Vagina (tissue), 2 donors: ENCODE data around the gene MRPS18C. TPM values are rescaled to one million over a fixed set of nuclear protein-coding genes. Genes with fewer than 3 reads are reported as not detected.

ENCODE experiments used
- DNase-seq, 2 donors: peaks; one replicate each; pipeline ENCODE4 v3.0.0-alpha.2; 2017; ENCODE audit errors: extremely low spot score in 2 of 2
- H3K27ac ChIP-seq: fragments of 200-600 bp; sonication (generic); one replicate; pipeline ENCODE4 v1.5.1; 2019
- H3K27me3 ChIP-seq: fragments of 200-600 bp; sonication (generic); one replicate; pipeline ENCODE4 v1.5.1; 2019
- H3K36me3 ChIP-seq, 2 donors: fragments of 200-600 bp; sonication (generic); one replicate each; pipeline ENCODE4 v1.5.1; 2017 to 2019
- H3K4me1 ChIP-seq: fragments of 200-600 bp; sonication (generic); one replicate; pipeline ENCODE4 v1.5.1; 2019
- H3K4me3 ChIP-seq, 2 donors: fragments of 200-600 bp; sonication (generic); 1 replicate in 1 of 2; 2 replicates in 1 of 2; pipeline ENCODE4 v1.5.1; 2016 to 2019
- H3K9me3 ChIP-seq: fragments of 200-600 bp; sonication (generic); one replicate; pipeline ENCODE4 v1.5.1; 2019
- POLR2A ChIP-seq, 2 donors: fragments of 450-650 bp; IDR thresholded peaks; one replicate each; pipeline ENCODE4 v1.6.1; 2017; ENCODE audit warnings: antibody characterized with exemption in 2 of 2, mild to moderate bottlenecking in 2 of 2, moderate library complexity in 2 of 2
- POLR2AphosphoS5 ChIP-seq, 2 donors: sonication (generic); formaldehyde crosslinking; IDR thresholded peaks; one replicate each; pipeline ENCODE4 v1.9.0; 2017; ENCODE audit warnings: antibody characterized with exemption in 2 of 2, mild to moderate bottlenecking in 2 of 2, low read depth in 1 of 2; ENCODE audit not compliant: insufficient read depth in 1 of 2
- intact Hi-C: fragments of 100-400 bp; cut with DNase I; formaldehyde crosslinking; loops from one replicate; pipeline ENCODE4 v1.15.1; 2023
- total RNA-seq: library from RNA; depleted of rRNA; stranded (reverse); fragments of >200 nt; gene quantifications from one replicate; pipeline ENCODE4 v1.2.3, GENCODE V29; 2016
- TF ChIP-seq, protein P1 (sequence below), 3 experiments: fragments of 450-650 bp in 2 of 3; fragments of 200-600 bp in 1 of 3; sonication (generic) in 1 of 3; IDR thresholded peaks; one replicate each; pipeline ENCODE4 v1.5.1; 2017 to 2019; ENCODE audit warnings: antibody characterized with exemption in 3 of 3, mild to moderate bottlenecking in 2 of 3, moderate library complexity in 2 of 3

MRPS18C gene
- total RNA-seq, 1 donor from 2014 or later, result 15.2 TPM

DNA sequence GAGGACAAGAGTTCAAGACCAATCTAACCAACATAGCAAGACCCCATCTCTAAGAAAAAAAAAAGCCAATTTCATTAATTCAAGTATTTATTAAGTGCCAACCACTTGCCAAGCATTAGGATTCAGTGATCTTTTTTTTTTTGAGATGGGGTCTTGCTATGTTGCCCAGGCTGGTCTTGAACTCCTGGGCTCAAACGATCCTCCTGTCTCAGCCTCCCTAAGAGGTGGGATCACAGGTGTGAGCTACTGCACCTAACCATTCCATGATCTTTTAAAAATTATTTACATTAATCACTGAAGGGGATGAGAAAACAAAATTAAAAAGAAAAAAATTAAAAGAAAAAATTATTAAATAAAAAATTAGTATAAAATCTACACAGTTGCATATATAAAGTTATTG is 24.7 kb upstream of the MRPS18C start:
- TF ChIP-seq POLR2AphosphoS5 (IDR thresholded peaks at IDR 0.05; ENCODE audit: insufficient read depth in 1 of 2, low read depth in 1 of 2), result no peak
- TF ChIP-seq POLR2A (IDR thresholded peaks at IDR 0.05), result no peak
- TF ChIP-seq, protein P1, sequence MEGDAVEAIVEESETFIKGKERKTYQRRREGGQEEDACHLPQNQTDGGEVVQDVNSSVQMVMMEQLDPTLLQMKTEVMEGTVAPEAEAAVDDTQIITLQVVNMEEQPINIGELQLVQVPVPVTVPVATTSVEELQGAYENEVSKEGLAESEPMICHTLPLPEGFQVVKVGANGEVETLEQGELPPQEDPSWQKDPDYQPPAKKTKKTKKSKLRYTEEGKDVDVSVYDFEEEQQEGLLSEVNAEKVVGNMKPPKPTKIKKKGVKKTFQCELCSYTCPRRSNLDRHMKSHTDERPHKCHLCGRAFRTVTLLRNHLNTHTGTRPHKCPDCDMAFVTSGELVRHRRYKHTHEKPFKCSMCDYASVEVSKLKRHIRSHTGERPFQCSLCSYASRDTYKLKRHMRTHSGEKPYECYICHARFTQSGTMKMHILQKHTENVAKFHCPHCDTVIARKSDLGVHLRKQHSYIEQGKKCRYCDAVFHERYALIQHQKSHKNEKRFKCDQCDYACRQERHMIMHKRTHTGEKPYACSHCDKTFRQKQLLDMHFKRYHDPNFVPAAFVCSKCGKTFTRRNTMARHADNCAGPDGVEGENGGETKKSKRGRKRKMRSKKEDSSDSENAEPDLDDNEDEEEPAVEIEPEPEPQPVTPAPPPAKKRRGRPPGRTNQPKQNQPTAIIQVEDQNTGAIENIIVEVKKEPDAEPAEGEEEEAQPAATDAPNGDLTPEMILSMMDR (IDR thresholded peaks at IDR 0.05), result no peak
- H3K36me3 ChIP-seq, result peaks cover 0 to 24% of the 10 kb centered on the region in 2 donors
- H3K27me3 ChIP-seq, result no peaks in the 10 kb centered on the region
- no peaks in the 10 kb centered on the region for H3K4me1 ChIP-seq
- intact Hi-C loops, result no loop called here
- no peak overlapping the region for H3K27ac ChIP-seq
- H3K9me3 ChIP-seq, result no peaks in the 10 kb centered on the region
- DNase-seq, result no peak
- no peak overlapping the region for H3K4me3 ChIP-seq

DNA sequence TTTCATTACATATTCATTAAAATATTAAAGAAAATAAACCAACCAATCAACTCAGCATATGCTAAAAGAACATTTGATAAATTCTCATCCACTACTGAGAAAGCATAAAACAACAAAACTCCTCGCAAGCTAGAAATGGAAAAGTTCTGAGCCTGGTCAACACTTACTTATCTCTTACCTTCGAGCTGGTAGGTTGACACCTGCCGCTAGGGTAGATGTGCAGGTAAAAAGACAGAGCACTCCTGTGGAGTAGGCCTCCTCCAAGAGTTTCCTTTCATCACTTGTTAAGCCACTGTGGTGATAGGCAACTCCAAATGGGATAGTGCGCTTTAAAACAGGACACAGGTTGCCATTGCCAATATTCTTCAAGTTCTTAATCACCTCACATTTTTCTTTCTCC is 19.2 kb upstream of the MRPS18C start:
- Histone ChIP-seq H3K27me3 (no peaks in the 10 kb centered on the region), H3K4me1 (no peaks in the 10 kb centered on the region), H3K27ac (no peak overlapping the region), H3K4me3 (no peak overlapping the region), H3K9me3 (no peaks in the 10 kb centered on the region), H3K36me3 (peaks cover 0 to 23% of the 10 kb centered on the region in 2 donors)
- TF ChIP-seq POLR2A (IDR thresholded peaks at IDR 0.05), result no peak
- no peak for TF ChIP-seq POLR2AphosphoS5 (IDR thresholded peaks at IDR 0.05; ENCODE audit: insufficient read depth in 1 of 2, low read depth in 1 of 2)
- TF ChIP-seq, protein P1 (IDR thresholded peaks at IDR 0.05), result no peak
- no peak for DNase-seq
- intact Hi-C loops, result no loop called here

DNA sequence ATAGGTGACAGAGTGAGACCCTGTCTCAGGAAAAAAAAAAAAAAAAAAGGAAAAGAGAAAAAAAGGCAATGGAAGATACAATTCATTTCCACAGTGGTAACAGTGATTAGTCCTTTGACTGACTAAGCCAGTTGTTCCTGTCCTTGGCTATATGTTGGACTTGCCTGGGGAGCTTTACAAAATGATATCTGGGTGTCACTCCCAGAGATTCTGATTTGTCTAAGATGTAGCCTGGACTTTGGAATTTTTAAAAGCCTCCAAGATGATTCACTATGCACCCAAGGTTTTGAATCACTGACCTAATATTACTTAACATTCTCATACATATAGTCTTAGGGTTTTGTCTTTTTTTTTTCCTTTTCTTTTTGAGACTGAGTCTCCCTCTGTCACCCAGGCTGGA is 17.1 kb upstream of the MRPS18C start:
- H3K4me3 ChIP-seq, result no peak overlapping the region
- H3K27ac ChIP-seq, result no peak overlapping the region
- no peak for DNase-seq
- TF ChIP-seq, protein P1 (IDR thresholded peaks at IDR 0.05), result no peak
- TF ChIP-seq POLR2AphosphoS5 (IDR thresholded peaks at IDR 0.05; ENCODE audit: insufficient read depth in 1 of 2, low read depth in 1 of 2) (no peak), POLR2A (IDR thresholded peaks at IDR 0.05) (no peak)
- H3K4me1 ChIP-seq, result no peaks in the 10 kb centered on the region
- no peaks in the 10 kb centered on the region for H3K9me3 ChIP-seq
- H3K36me3 ChIP-seq, result peaks cover 0 to 32% of the 10 kb centered on the region in 2 donors
- intact Hi-C loops, result no loop called here
- H3K27me3 ChIP-seq, result no peaks in the 10 kb centered on the region

DNA sequence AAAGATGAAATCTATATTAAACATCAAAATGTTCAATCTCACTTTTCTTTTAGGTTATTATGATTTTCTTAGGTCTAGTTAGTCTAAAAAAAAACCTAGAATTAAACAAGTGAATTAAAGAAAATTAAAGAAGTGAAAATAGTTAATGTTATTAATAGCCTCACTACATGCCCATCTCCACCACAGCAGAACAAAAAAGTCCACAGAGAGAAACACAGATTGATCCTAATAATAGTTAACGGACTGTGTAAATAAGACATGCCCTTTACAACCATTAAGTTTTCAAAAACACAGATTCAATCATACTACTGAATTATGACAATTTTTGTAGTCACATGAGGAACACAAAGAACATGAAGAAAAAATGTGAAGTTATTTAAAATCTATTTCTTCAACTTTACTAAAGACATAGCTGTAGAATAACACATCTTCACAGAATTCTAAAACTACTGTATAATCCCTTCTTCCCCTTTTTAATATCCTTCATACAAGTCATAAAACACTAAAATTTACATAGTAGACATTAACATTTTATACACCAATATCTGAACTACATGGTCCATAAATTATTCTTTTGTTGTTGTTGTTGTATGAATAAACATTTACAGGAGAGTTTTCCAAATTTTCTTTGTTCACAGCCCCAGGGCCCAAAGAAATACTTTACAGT is 15.6 kb upstream of the MRPS18C start:
- intact Hi-C loops, result no loop called here
- peaks cover 0 to 43% of the 10 kb centered on the region in 2 donors for H3K36me3 ChIP-seq
- H3K4me3 ChIP-seq, result no peak overlapping the region
- H3K9me3 ChIP-seq, result no peaks in the 10 kb centered on the region
- H3K4me1 ChIP-seq, result no peaks in the 10 kb centered on the region
- no peak for TF ChIP-seq POLR2AphosphoS5 (IDR thresholded peaks at IDR 0.05; ENCODE audit: insufficient read depth in 1 of 2, low read depth in 1 of 2)
- TF ChIP-seq, protein P1 (IDR thresholded peaks at IDR 0.05), result no peak
- no peak for TF ChIP-seq POLR2A (IDR thresholded peaks at IDR 0.05)
- DNase-seq, result no peak
- H3K27ac ChIP-seq, result no peak overlapping the region
- no peaks in the 10 kb centered on the region for H3K27me3 ChIP-seq

DNA sequence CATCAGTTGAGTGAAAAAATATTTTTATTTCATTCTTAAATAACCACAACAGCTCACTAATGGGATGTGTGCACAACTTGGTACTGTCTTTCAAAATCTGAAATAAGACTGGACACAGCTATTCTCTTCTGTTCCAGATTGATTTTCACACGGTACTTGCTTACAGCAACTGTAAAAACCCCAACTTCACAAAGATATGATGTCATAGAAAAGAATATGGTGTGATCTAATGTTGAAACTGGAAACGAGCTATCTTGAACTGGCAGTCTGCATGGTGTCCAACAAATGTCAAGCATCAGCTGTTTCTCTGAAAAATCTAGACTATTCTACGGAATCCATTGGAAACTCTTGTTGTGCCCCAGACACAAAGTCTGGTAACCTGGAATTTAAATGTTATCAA is 15.0 kb upstream of the MRPS18C start:
- peaks cover 0 to 47% of the 10 kb centered on the region in 2 donors for H3K36me3 ChIP-seq
- H3K4me3 ChIP-seq, result no peak overlapping the region
- no peaks in the 10 kb centered on the region for H3K27me3 ChIP-seq
- H3K9me3 ChIP-seq, result no peaks in the 10 kb centered on the region
- TF ChIP-seq, protein P1 (IDR thresholded peaks at IDR 0.05), result no peak
- no peak for TF ChIP-seq POLR2AphosphoS5 (IDR thresholded peaks at IDR 0.05; ENCODE audit: insufficient read depth in 1 of 2, low read depth in 1 of 2)
- TF ChIP-seq POLR2A (IDR thresholded peaks at IDR 0.05), result no peak
- H3K27ac ChIP-seq, result no peak overlapping the region
- no peaks in the 10 kb centered on the region for H3K4me1 ChIP-seq
- no peak for DNase-seq
- intact Hi-C loops, result no loop called here
